NCI-H524 (cell line): Measurements from ENCODE around the gene ELK3.
"Not testable (repeated sequence)": the region's sequence is repeated elsewhere in the genome, so short reads cannot be mapped to it uniquely, and the experiment has no call there.

Experiments used
- DNase-seq, 2 experiments: peaks; one replicate each; lab custom pipeline; 2025; lab: John Stamatoyannopoulos, UW

The ELK3 gene

GRCh38 chr12:96310067-96310466, 115.9 kb downstream of the ELK3 start:
- DNase-seq: no peak

DNA sequence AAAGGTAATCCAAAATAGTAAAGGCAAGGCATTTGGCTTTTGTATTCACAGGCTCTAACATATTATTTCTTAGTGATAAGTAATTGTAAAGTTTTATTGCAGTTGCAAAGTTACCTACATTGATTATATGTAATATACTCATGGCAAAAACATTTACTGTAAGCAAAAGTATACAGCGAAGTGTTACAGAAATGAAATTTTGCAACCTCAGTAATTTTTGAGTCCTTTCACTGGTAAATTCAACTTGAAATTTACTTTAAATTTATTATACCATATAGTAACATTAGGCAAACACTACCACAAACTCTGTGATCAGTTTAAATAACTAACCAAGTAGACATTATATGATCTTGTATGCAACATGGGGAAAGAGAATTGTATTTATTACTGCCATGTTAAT, 117.0 kb downstream of the ELK3 start:
- no peak for DNase-seq

GRCh38 chr12:96313606-96314005, 119.4 kb downstream of the ELK3 start:
- no peak for DNase-seq

GRCh38 chr12:96314723-96315122, 120.5 kb downstream of the ELK3 start:
- DNase-seq: peak in 1 of 2 experiments; percentile 2

- DNase-seq: peak in 1 of 2 experiments; percentile 18
These were observed 121.7 kb downstream of the ELK3 start for GRCh38 chr12:96315741-96316481.

DNA sequence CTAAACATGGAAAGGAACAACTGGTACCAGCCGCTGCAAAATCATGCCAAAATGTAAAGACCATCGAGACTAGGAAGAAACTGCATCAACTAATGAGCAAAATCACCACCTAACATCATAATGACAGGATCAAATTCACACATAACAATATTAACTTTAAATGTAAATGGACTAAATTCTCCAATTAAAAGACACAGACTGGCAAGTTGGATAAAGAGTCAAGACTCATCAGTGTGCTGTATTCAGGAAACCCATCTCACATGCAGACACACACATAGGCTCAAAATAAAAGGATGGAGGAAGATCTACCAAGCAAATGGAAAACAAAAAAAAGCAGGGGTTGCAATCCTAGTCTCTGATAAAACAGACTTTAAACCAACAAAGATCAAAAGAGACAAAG, 123.6 kb downstream of the ELK3 start:
- DNase-seq: not testable (repeated sequence)
